Dedifferentiated amniotic fluid mesenchymal stem cell (primary cell): Measurements from ENCODE around the gene TRPV3.
"Not testable (repeated sequence)": the region's sequence is repeated elsewhere in the genome, so short reads cannot be mapped to it uniquely, and the experiment has no call there.

Experiments used
- DNase-seq: peaks from one replicate; pipeline ENCODE4 v3.0.0-alpha.2; 2016; ENCODE audit errors: extremely low spot score

Gene TRPV3

GRCh38 chr17:3524024-3524423, 33.6 kb downstream of the TRPV3 start:
- DNase-seq = no peak

- not testable (repeated sequence) for DNase-seq
Measured at GRCh38 chr17:3519472-3519871, 38.1 kb downstream of the TRPV3 start.

- DNase-seq = no peak
Measured at GRCh38 chr17:3514873-3515272, 42.7 kb downstream of the TRPV3 start.

GRCh38 chr17:3514167-3514566, 43.4 kb downstream of the TRPV3 start:
- DNase-seq = not testable (repeated sequence)

- DNase-seq = no peak
Measured at GRCh38 chr17:3513305-3514035, 44.1 kb downstream of the TRPV3 start.

GRCh38 chr17:3512505-3513171, 45.0 kb downstream of the TRPV3 start:
- no peak for DNase-seq

- no peak for DNase-seq
Measured at GRCh38 chr17:3511852-3512504, 45.6 kb downstream of the TRPV3 start.

GRCh38 chr17:3510090-3510489, 47.5 kb downstream of the TRPV3 start:
- no peak for DNase-seq

- DNase-seq = no peak
Measured at GRCh38 chr17:3507869-3508268, 49.7 kb downstream of the TRPV3 start.

- no peak for DNase-seq
Measured at GRCh38 chr17:3507071-3507470, 50.5 kb downstream of the TRPV3 start.

GRCh38 chr17:3506054-3506453, 51.6 kb downstream of the TRPV3 start:
- no peak for DNase-seq

GRCh38 chr17:3505008-3505407, 52.6 kb downstream of the TRPV3 start:
- no peak for DNase-seq

GRCh38 chr17:3503285-3503684, 54.3 kb downstream of the TRPV3 start:
- DNase-seq = no peak

- DNase-seq = no peak
Measured at GRCh38 chr17:3502466-3502865, 55.1 kb downstream of the TRPV3 start.

- no peak for DNase-seq
Measured at GRCh38 chr17:3501344-3501743, 56.3 kb downstream of the TRPV3 start.

GRCh38 chr17:3497101-3497500, 60.5 kb downstream of the TRPV3 start:
- DNase-seq = no peak

GRCh38 chr17:3485481-3486068, 72.0 kb downstream of the TRPV3 start:
- DNase-seq = no peak

GRCh38 chr17:3482852-3483251, 74.8 kb downstream of the TRPV3 start:
- no peak for DNase-seq

GRCh38 chr17:3479988-3480387, 77.6 kb downstream of the TRPV3 start:
- no peak for DNase-seq

- no peak for DNase-seq
Measured at GRCh38 chr17:3475812-3476610, 81.6 kb downstream of the TRPV3 start, which contains the start of gene ASPA. Gene ASPA, plus strand, starts transcription at chr17:3475997. Its CDS starts 163 bp downstream, at chr17:3476160.

- no peak for DNase-seq
Measured at GRCh38 chr17:3475251-3475685, 82.3 kb downstream of the TRPV3 start.

GRCh38 chr17:3474212-3474611, 83.4 kb downstream of the TRPV3 start:
- no peak for DNase-seq
